Measurements from ENCODE around the gene MESP2. TPM values are rescaled to one million over a fixed set of nuclear protein-coding genes. Genes with fewer than 3 reads are reported as not detected.

MESP2 gene
- total and polyA plus RNA-seq, 9 of the 15 experiments (the other 6 are each of a cell fraction or from before 2014, with no cell fraction given), result 0.08 to 0.82 (median 0.37) TPM

GRCh38 chr15:89823836-89824606, 47.9 kb downstream of the MESP2 start:
- WGBS (ENCODE audit: insufficient coverage, low coverage, missing lambda C conversion rate), result 51% methylated on average over 14 of the region's 16 CpGs
- ChIA-PET POLR2A (no interaction called here), CTCF (ENCODE audit: low intra/inter-chr PET ratio) (no interaction called here)
- ATAC-seq, result no peak
- Histone ChIP-seq H3K9me3 (replicated peaks; ENCODE audit: control insufficient read depth, insufficient read depth, low read depth, low read length) (no peaks in the 10 kb centered on the region), H3K4me2 (ENCODE audit: insufficient read depth, low read length) (no peak overlapping the region), H3K27ac (ENCODE audit: extremely low read depth, low read depth, low read length) (no peak overlapping the region), H3K36me3 (ENCODE audit: control insufficient read depth, insufficient read depth, low read length) (no peaks in the 10 kb centered on the region), H3K4me1 (replicated peaks in 1 of 2; ENCODE audit: control insufficient read depth in 2 of 2, insufficient read depth in 2 of 2, low read length in 2 of 2) (peaks cover 14 to 15% of the 10 kb centered on the region in 2 experiments; a peak in 4 of 5 replicates), H3K9me1 (ENCODE audit: control insufficient read depth, insufficient read depth, low read length) (no peaks in the 10 kb centered on the region), H3K9ac (ENCODE audit: insufficient read depth in 1 of 2, low read depth in 2 of 2, low read length in 2 of 2) (peak overlapping the region in 1 of 2 experiments; percentile 50; a peak in 1 of 4 replicates), H2AFZ (ENCODE audit: low read depth, low read length) (no peak overlapping the region), H3K79me2 (ENCODE audit: control insufficient read depth, insufficient read depth, low read length) (no peaks in the 10 kb centered on the region), H4K20me1 (replicated peaks; ENCODE audit: control insufficient read depth, insufficient read depth, low read length) (no peaks in the 10 kb centered on the region), H3K4me3 (no peak overlapping the region), H3K27me3 (ENCODE audit: control insufficient read depth in 2 of 2, insufficient read depth in 2 of 2, low read length in 2 of 2) (no peaks in the 10 kb centered on the region)
- in situ Hi-C loops (cut with MboI), result no loop called here
- intact Hi-C loops (cut with micrococcal nuclease), result loop anchor here (5.0 kb wide), 1 partner anchor 62 kb away; no protein-coding TSS in a partner anchor
- TF ChIP-seq HDAC3 (IDR thresholded peaks at IDR 0.05; ENCODE audit: borderline replicate concordance, partially characterized antibody) (no peak), NR2C2 (CRISPR knock-in tag; IDR thresholded peaks at IDR 0.05) (no peak), NR2C2 (tag; IDR thresholded peaks at IDR 0.05) (no peak), TBP (optimal IDR thresholded peaks at IDR 0.05; ENCODE audit: low read depth, low read length) (no peak), ZNF384 (IDR thresholded peaks at IDR 0.05; ENCODE audit: low read depth, low read length) (no peak), EZH2 (IDR thresholded peaks at IDR 0.05; ENCODE audit: borderline replicate concordance, low read depth, low read length) (no peak), FOXO4 (CRISPR knock-in tag; IDR thresholded peaks at IDR 0.05) (no peak), GATAD2A (IDR thresholded peaks at IDR 0.05) (no peak), POLR2A (conservative IDR thresholded peaks at IDR 0.05) (no peak), MEF2A (IDR thresholded peaks at IDR 0.05; ENCODE audit: control insufficient read depth, low read depth, low read length) (no peak), L3MBTL2 (IDR thresholded peaks at IDR 0.05) (no peak), ZNF707 (CRISPR knock-in tag; conservative IDR thresholded peaks at IDR 0.05) (no peak), SP1 (CRISPR knock-in tag; IDR thresholded peaks at IDR 0.05) (no peak), STAG1 (CRISPR knock-in tag; IDR thresholded peaks at IDR 0.05; ENCODE audit: borderline replicate concordance) (no peak), SIRT6 (IDR thresholded peaks at IDR 0.05; ENCODE audit: low read depth, low read length) (no peak), MTA1 (IDR thresholded peaks at IDR 0.05; ENCODE audit: borderline replicate concordance) (no peak), ZNF444 (CRISPR knock-in tag; IDR thresholded peaks at IDR 0.05) (no peak), PTRF (tag; IDR thresholded peaks at IDR 0.05) (no peak), HDAC1 (IDR thresholded peaks at IDR 0.05) (no peak)
- FAIRE-seq, result no peak
- BruUV-seq (replicated peaks), result no TSS peak
- no peak for DNase-seq (ENCODE audit: extremely low read depth in 1 of 4, low spot score in 3 of 4)
